ENCODE data around the gene NOVA2. TPM values are rescaled to one million over a fixed set of nuclear protein-coding genes. Genes with fewer than 3 reads are reported as not detected.

NOVA2 gene
- total RNA-seq, 1 experiment from 2014 or later: 11.3 TPM

- DNase-seq (ENCODE audit: low spot score) (no peak), ATAC-seq (no peak)
- H3K27ac Mint-ChIP-seq: no peak overlapping the region
- H3K4me1 Mint-ChIP-seq: no peaks in the 10 kb centered on the region
- TF ChIP-seq CDX4 (CRISPR knock-in tag; IDR thresholded peaks at IDR 0.05; ENCODE audit: borderline replicate concordance) (no peak), GABPB1 (CRISPR knock-in tag; IDR thresholded peaks at IDR 0.05) (no peak), E2F5 (CRISPR knock-in tag; IDR thresholded peaks at IDR 0.05) (no peak), TCF7 (CRISPR knock-in tag; IDR thresholded peaks at IDR 0.05; ENCODE audit: low read depth) (no peak), ZNF232 (CRISPR knock-in tag; IDR thresholded peaks at IDR 0.05) (no peak), CTCF (IDR thresholded peaks at IDR 0.05) (no peak), SMAD3 (CRISPR knock-in tag; IDR thresholded peaks at IDR 0.05; ENCODE audit: borderline replicate concordance) (no peak), JAZF1 (CRISPR knock-in tag; IDR thresholded peaks at IDR 0.05) (no peak), ARID4B (CRISPR knock-in tag; IDR thresholded peaks at IDR 0.05; ENCODE audit: borderline replicate concordance) (no peak), GTF2I (CRISPR knock-in tag; conservative IDR thresholded peaks at IDR 0.05) (no peak), EMX1 (CRISPR knock-in tag; IDR thresholded peaks at IDR 0.05) (no peak), NR1H2 (CRISPR knock-in tag; IDR thresholded peaks at IDR 0.05) (no peak), ELF4 (CRISPR knock-in tag; IDR thresholded peaks at IDR 0.05; ENCODE audit: low read depth) (no peak), SOX15 (CRISPR knock-in tag; IDR thresholded peaks at IDR 0.05) (no peak), GRHL2 (CRISPR knock-in tag; IDR thresholded peaks at IDR 0.05; ENCODE audit: insufficient replicate concordance, severe bottlenecking) (no peak)
- H3K9me3 Mint-ChIP-seq: no peaks in the 10 kb centered on the region
- CTCF ChIA-PET: interaction anchor here (0.8 kb wide), 1 partner anchor 19 kb away, joined by 3 read pairs; no protein-coding TSS in a partner anchor
- no peaks in the 10 kb centered on the region for H3K36me3 Mint-ChIP-seq
- H3K4me3 Mint-ChIP-seq: no peak overlapping the region
- peaks cover 19% of the 10 kb centered on the region for H3K27me3 Mint-ChIP-seq (ENCODE audit: low read depth)
- POLR2A ChIA-PET: no interaction called here
These were observed 16.6 kb upstream of the NOVA2 start for GRCh38 chr19:45990113-45990728.

- Mint-ChIP-seq H3K4me1 (peaks cover 11% of the 10 kb centered on the region), H3K4me3 (no peak overlapping the region), H3K27ac (no peak overlapping the region), H3K9me3 (peaks cover 4% of the 10 kb centered on the region), H3K27me3 (ENCODE audit: low read depth) (peaks cover 23% of the 10 kb centered on the region), H3K36me3 (no peaks in the 10 kb centered on the region)
- ChIA-PET POLR2A (no interaction called here), CTCF (interaction anchor here (0.8 to 1.5 kb wide), 5 partner anchors 24 to 168 kb away, joined by 3 to 7 read pairs (median 3); no protein-coding TSS in a partner anchor)
- DNase-seq (ENCODE audit: low spot score) (no peak), ATAC-seq (no peak)
- no peak for TF ChIP-seq E2F1 (CRISPR knock-in tag; IDR thresholded peaks at IDR 0.05)
- TF ChIP-seq ZNF532 (CRISPR knock-in tag; IDR thresholded peaks at IDR 0.05; ENCODE audit: borderline replicate concordance): no peak
- no peak for TF ChIP-seq ZNF425 (CRISPR knock-in tag; conservative IDR thresholded peaks at IDR 0.05)
- TF ChIP-seq PRRX2 (CRISPR knock-in tag; IDR thresholded peaks at IDR 0.05): no peak
These were observed 11.7 kb upstream of the NOVA2 start for GRCh38 chr19:45985321-45985720.
